Transverse colon (tissue), 3 donors: ENCODE data around the gene FAM131C.

Source experiments
- EP300 ChIP-seq: sonication (generic); formaldehyde crosslinking; IDR thresholded peaks from one replicate; pipeline ENCODE4 v1.6.1; 2017; ENCODE audit warnings: antibody characterized with exemption, low read depth
- POLR2AphosphoS5 ChIP-seq, 3 donors: sonication (generic); formaldehyde crosslinking; IDR thresholded peaks; one replicate each; pipeline ENCODE4 v1.6.1; 2016; ENCODE audit warnings: antibody characterized with exemption in 3 of 3

- TF ChIP-seq EP300 (no peak), POLR2AphosphoS5 (IDR thresholded peaks at IDR 0.05) (no peak)
Measured at GRCh38 chr1:16092097-16092922, 18.9 kb upstream of the FAM131C start.
